ENCODE data around the gene MARCHF9. TPM values are rescaled to one million over a fixed set of nuclear protein-coding genes. Genes with fewer than 3 reads are reported as not detected.

The MARCHF9 gene
- total RNA-seq, 1 donor from 2014 or later: 8.1 TPM

- Histone ChIP-seq H3K9me3 (ENCODE audit: low read depth) (no peaks in the 10 kb centered on the region), H3K79me2 (ENCODE audit: low read depth) (peaks cover 21% of the 10 kb centered on the region), H3K27me3 (peaks cover 46% of the 10 kb centered on the region), H3K4me3 (peak overlapping the region; percentile 87), H3F3A (ENCODE audit: low read depth) (peaks cover 61% of the 10 kb centered on the region), H3K9ac (no peak overlapping the region), H3K4me1 (peaks cover 20% of the 10 kb centered on the region), H3K36me3 (no peaks in the 10 kb centered on the region), H4K20me1 (ENCODE audit: low read depth) (peaks cover 2% of the 10 kb centered on the region), H2AFZ (replicated peaks) (peak overlapping the region; percentile 85), H3K27ac (peak overlapping the region; percentile 94), H3K4me2 (peak overlapping the region; percentile 98)
- H3K36me3 Mint-ChIP-seq: peaks cover 24% of the 10 kb centered on the region
- peak overlapping the region; percentile 99 for H3K27ac Mint-ChIP-seq
- no peaks in the 10 kb centered on the region for H3K9me3 Mint-ChIP-seq
- H3K4me1 Mint-ChIP-seq: peaks cover 36% of the 10 kb centered on the region
- no peak for TF ChIP-seq EZH2phosphoT487 (IDR thresholded peaks at IDR 0.05)
- no peak for TF ChIP-seq EZH2 (IDR thresholded peaks at IDR 0.05)
- no peak for TF ChIP-seq CTCF (IDR thresholded peaks at IDR 0.05)
- peak overlapping the region; percentile 95 for H3K4me3 Mint-ChIP-seq
- DNase-seq (ENCODE audit: low spot score): no peak
- H3K27me3 Mint-ChIP-seq (ENCODE audit: insufficient read depth, low read depth): peaks cover 13% of the 10 kb centered on the region
Measured at GRCh38 chr12:57744194-57744776, 10.6 kb upstream of the MARCHF9 start.

- Mint-ChIP-seq H3K9me3 (no peaks in the 10 kb centered on the region), H3K36me3 (peaks cover 25% of the 10 kb centered on the region), H3K27me3 (ENCODE audit: insufficient read depth, low read depth) (peaks cover 9% of the 10 kb centered on the region), H3K4me3 (peak within 1 kb of the TSS; percentile 95), H3K4me1 (peaks cover 30% of the 10 kb centered on the region), H3K27ac (peak within 1 kb of the TSS; percentile 99)
- TF ChIP-seq EZH2 (IDR thresholded peaks at IDR 0.05) (no peak), EZH2phosphoT487 (IDR thresholded peaks at IDR 0.05) (no peak), CTCF (IDR thresholded peaks at IDR 0.05) (no peak)
- Histone ChIP-seq H3K36me3 (no peaks in the 10 kb centered on the region), H3K4me3 (peak within 1 kb of the TSS; percentile 87), H3K79me2 (ENCODE audit: low read depth) (peaks cover 27% of the 10 kb centered on the region), H3K9ac (peak within 1 kb of the TSS; percentile 63), H3K27ac (peak within 1 kb of the TSS; percentile 94), H3K4me2 (peak within 1 kb of the TSS; percentile 98), H3F3A (ENCODE audit: low read depth) (peaks cover 64% of the 10 kb centered on the region), H3K4me1 (peaks cover 13% of the 10 kb centered on the region), H4K20me1 (ENCODE audit: low read depth) (no peaks in the 10 kb centered on the region), H3K27me3 (peaks cover 40% of the 10 kb centered on the region), H2AFZ (replicated peaks) (peak within 1 kb of the TSS; percentile 85), H3K9me3 (ENCODE audit: low read depth) (no peaks in the 10 kb centered on the region)
- DNase-seq (ENCODE audit: low spot score): peak; percentile 98
Measured at GRCh38 chr12:57744777-57745484, 10.0 kb upstream of the MARCHF9 start, which contains the start of gene TSPAN31. TSS of gene TSPAN31 (plus strand) at chr12:57745039. CDS start at chr12:57745155, 116 bp downstream.

- Histone ChIP-seq H3K9ac (peak overlapping the region; percentile 57), H3K36me3 (no peaks in the 10 kb centered on the region), H3F3A (ENCODE audit: low read depth) (peaks cover 64% of the 10 kb centered on the region), H3K79me2 (ENCODE audit: low read depth) (peaks cover 33% of the 10 kb centered on the region), H3K27ac (peak overlapping the region; percentile 94), H2AFZ (replicated peaks) (peak overlapping the region; percentile 85), H3K4me2 (peak overlapping the region; percentile 98), H3K9me3 (ENCODE audit: low read depth) (no peaks in the 10 kb centered on the region), H3K4me1 (peaks cover 9% of the 10 kb centered on the region), H3K27me3 (peaks cover 34% of the 10 kb centered on the region), H3K4me3 (peak overlapping the region; percentile 87), H4K20me1 (ENCODE audit: low read depth) (no peaks in the 10 kb centered on the region)
- TF ChIP-seq EZH2 (IDR thresholded peaks at IDR 0.05): no peak
- no peak for TF ChIP-seq EZH2phosphoT487 (IDR thresholded peaks at IDR 0.05)
- no peak for TF ChIP-seq CTCF (IDR thresholded peaks at IDR 0.05)
- Mint-ChIP-seq H3K4me3 (peak overlapping the region; percentile 95), H3K36me3 (peaks cover 30% of the 10 kb centered on the region), H3K4me1 (peaks cover 30% of the 10 kb centered on the region), H3K9me3 (no peaks in the 10 kb centered on the region), H3K27ac (peak overlapping the region; percentile 99), H3K27me3 (ENCODE audit: insufficient read depth, low read depth) (peaks cover 9% of the 10 kb centered on the region)
- peak; percentile 38 for DNase-seq (ENCODE audit: low spot score)
Measured at GRCh38 chr12:57745485-57745881, 9.4 kb upstream of the MARCHF9 start.
